Heart left ventricle (tissue), 16 donors: ENCODE data around the gene GRIK1. TPM values are rescaled to one million over a fixed set of nuclear protein-coding genes. Genes with fewer than 3 reads are reported as not detected.

Source experiments
- ATAC-seq, 4 donors: fragments of 200-7000 bp; cut with Tn5 transposase; one replicate each; pipeline ENCODE4 v1.9.1; 2020 to 2022; ENCODE audit warnings: moderate library complexity in 4 of 4, mild to moderate bottlenecking in 3 of 4, moderate number of reproducible peaks in 1 of 4
- DNase-seq, 5 donors: peaks; one replicate each; pipeline ENCODE4 v3.0.0-alpha.2; 2020
- H3K27ac ChIP-seq, 12 donors: fragments of 200-600 bp; sonication (generic) in 4 of 12; one replicate each; pipeline versions ENCODE4 v1.5.0 to v1.8.0; 2016 to 2022; ENCODE audit warnings: mild to moderate bottlenecking in 2 of 12
- H3K27me3 ChIP-seq, 9 donors: fragments of 200-600 bp; sonication (generic) in 2 of 9; one replicate each; pipeline versions ENCODE4 v1.5.1 to v1.8.0; 2016 to 2022; ENCODE audit warnings: mild to moderate bottlenecking in 3 of 9
- H3K36me3 ChIP-seq, 9 donors: fragments of 200-600 bp; sonication (generic) in 2 of 9; one replicate each; pipeline versions ENCODE4 v1.5.0 to v1.8.0; 2018 to 2022; ENCODE audit warnings: mild to moderate bottlenecking in 2 of 9
- H3K4me1 ChIP-seq, 12 donors: fragments of 200-600 bp; sonication (generic) in 4 of 12; one replicate each; pipeline versions ENCODE4 v1.5.0 to v1.8.0; 2016 to 2022; ENCODE audit warnings: mild to moderate bottlenecking in 3 of 12
- H3K4me3 ChIP-seq, 12 donors: fragments of 200-600 bp; sonication (generic) in 4 of 12; one replicate each; pipeline versions ENCODE4 v1.5.0 to v1.8.0; 2017 to 2022; ENCODE audit warnings: mild to moderate bottlenecking in 9 of 12, moderate library complexity in 4 of 12
- H3K9me3 ChIP-seq, 12 donors: fragments of 200-600 bp; sonication (generic) in 4 of 12; one replicate each; pipeline versions ENCODE4 v1.5.0 to v1.8.0; 2016 to 2022; ENCODE audit warnings: mild to moderate bottlenecking in 1 of 12
- CTCF ChIP-seq, 12 donors: fragments of 200-600 bp; sonication (generic) in 4 of 12; IDR thresholded peaks; one replicate each; pipeline versions ENCODE4 v1.5.0 to v1.8.0; 2018 to 2022; ENCODE audit warnings: antibody characterized with exemption in 12 of 12, mild to moderate bottlenecking in 5 of 12
- POLR2A ChIP-seq, 2 donors: fragments of 450-650 bp; IDR thresholded peaks; one replicate each; pipeline ENCODE4 v1.6.1; 2017; ENCODE audit warnings: antibody characterized with exemption in 2 of 2, mild to moderate bottlenecking in 2 of 2, moderate library complexity in 2 of 2
- WGBS, 4 donors: extraction: QIAGEN DNeasy Blood & Tissue Kit in 2 of 4; methylation state at CpG; one replicate each; pipeline versions ENCODE4 v1.1.5 to v1.1.7; 2013 to 2018; 5-methylcytosine and 5-hydroxymethylcytosine counted together
- intact Hi-C, 10 donors: fragments of 100-400 bp; cut with DNase I; formaldehyde crosslinking; loops; one replicate each; pipeline versions ENCODE4 v1.11.1 to v1.14.2; 2022
- polyA plus RNA-seq, 2 donors: library from polyadenylated mRNA; stranded (reverse); fragments of 200-250 nt; gene quantifications; one replicate each; pipeline ENCODE4 v1.2.3, GENCODE V29; 2013
- total RNA-seq, 9 donors: library from RNA; depleted of rRNA in 2 of 9; stranded (reverse); fragments of >200 nt in 2 of 9; fragmentation: NEBNext Ultra II Directional in 3 of 9; extraction: Animal tissue kit (Norgen Biotek cat#: 25700) in 3 of 9; gene quantifications; one replicate each; pipeline versions ENCODE4 v1.1.0 to v1.2.4, GENCODE V29; 2016 to 2023
- donor health status: ischemic (EF 13 %, LVEDD 7.1; RV severe dilation, severe dysfunction).
- donor health status: healthy with polysubstance abuse.
- donor health status: DM: no; HTN: yes; CAD: no.
- donor health status: DM: no; HTN: no; CAD: no.
- donor health status: ischemic (EF 25% LVEDD 6.9; RV normal size, moderate dysfunction).
- donor health status: ischemic (EF 25% LVEDD 5.7; RV mildly dilated, moderate dysfunction).
- donor health status: healthy.
- donor health status: DM: yes; HTN: yes; CAD: no.
- donor health status: ischemic (EF 35%, LVEDD 5.7; RV mildly dilated, moderate dysfunction).
- donor health status: nonischemic (EF 11% LVEDD 7.7; RV severe dilation, severe dysfunction).
- donor health status: DM: yes; HTN: yes; CAD: no.
- donor health status: PGD.
- donor health status: ischemic (EF 29% LVEDD 5.4; RV normal size, mild dysfunction).
- donor health status: nonischemic (EF 23%, LVEDD 6.1; RV moderate dilation, normal function).

GRIK1 gene
- total and polyA plus RNA-seq, 11 donors, result 0.12 TPM; not detected in 10

GRCh38 chr21:29711236-29711635 is 228.6 kb downstream of the GRIK1 start:
- Histone ChIP-seq H3K27me3 (peaks cover 0 to 4% (median 0%) of the 10 kb centered on the region in 9 donors), H3K9me3 (no peaks in the 10 kb centered on the region), H3K36me3 (no peaks in the 10 kb centered on the region), H3K27ac (no peak overlapping the region), H3K4me3 (no peak overlapping the region), H3K4me1 (no peaks in the 10 kb centered on the region)
- no peak for TF ChIP-seq CTCF (IDR thresholded peaks at IDR 0.05)
- no peak for TF ChIP-seq POLR2A (IDR thresholded peaks at IDR 0.05)
- ATAC-seq (no peak), DNase-seq (no peak)
- intact Hi-C loops, result loop anchor here in 1 of 10 donors (10.0 kb wide), 1 partner anchor 186 kb away; no protein-coding TSS in a partner anchor

- ATAC-seq, result no peak
- H3K27ac ChIP-seq, result no peak overlapping the region
Measured at GRCh38 chr21:29710498-29710897, 229.3 kb downstream of the GRIK1 start.

GRCh38 chr21:29708401-29708800 is 231.4 kb downstream of the GRIK1 start:
- Histone ChIP-seq H3K27me3 (no peaks in the 10 kb centered on the region), H3K4me1 (no peaks in the 10 kb centered on the region), H3K4me3 (no peak overlapping the region), H3K9me3 (no peaks in the 10 kb centered on the region), H3K36me3 (no peaks in the 10 kb centered on the region), H3K27ac (no peak overlapping the region)
- no peak for DNase-seq
- WGBS, 4 donors, result 36 to 61% (median 52%) methylated on average over 4 of the region's 4 CpGs
- TF ChIP-seq CTCF (IDR thresholded peaks at IDR 0.05), result no peak
- no peak for TF ChIP-seq POLR2A (IDR thresholded peaks at IDR 0.05)
- intact Hi-C loops, result no loop called here
- no peak for ATAC-seq

More at GRCh38 chr21:29710498-29710897, 229.3 kb downstream of the GRIK1 start:
- DNase-seq, result no peak
- H3K9me3 ChIP-seq, result no peaks in the 10 kb centered on the region
- 67 to 83% (median 74%) methylated on average over 3 of the region's 3 CpGs for WGBS, 4 donors
- H3K36me3 ChIP-seq, result no peaks in the 10 kb centered on the region
- H3K4me3 ChIP-seq, result no peak overlapping the region
- intact Hi-C loops, result loop anchor here in 1 of 10 donors (10.0 kb wide), 1 partner anchor 186 kb away; no protein-coding TSS in a partner anchor
- H3K27me3 ChIP-seq, result peaks cover 0 to 4% (median 0%) of the 10 kb centered on the region in 9 donors
- TF ChIP-seq POLR2A (IDR thresholded peaks at IDR 0.05) (no peak), CTCF (IDR thresholded peaks at IDR 0.05) (no peak)
- H3K4me1 ChIP-seq, result no peaks in the 10 kb centered on the region

GRCh38 chr21:29704719-29705118 is 235.1 kb downstream of the GRIK1 start:
- intact Hi-C loops, result no loop called here
- peaks cover 0 to 4% (median 0%) of the 10 kb centered on the region in 12 donors for H3K9me3 ChIP-seq
- no peak overlapping the region for H3K4me3 ChIP-seq
- ATAC-seq, result no peak
- no peak for DNase-seq
- no peaks in the 10 kb centered on the region for H3K36me3 ChIP-seq
- no peaks in the 10 kb centered on the region for H3K27me3 ChIP-seq
- WGBS, 4 donors, result 54 to 68% (median 60%) methylated on average over 1 of the region's 1 CpG
- no peaks in the 10 kb centered on the region for H3K4me1 ChIP-seq
- no peak overlapping the region for H3K27ac ChIP-seq
- TF ChIP-seq CTCF (IDR thresholded peaks at IDR 0.05), result no peak
- TF ChIP-seq POLR2A (IDR thresholded peaks at IDR 0.05), result no peak
